A549 (cell line): ENCODE measurements around the gene MYRF. TPM values are rescaled to one million over a fixed set of nuclear protein-coding genes. Genes with fewer than 3 reads are reported as not detected.

Source experiments
- ATAC-seq, 2 experiments: fragments of 200-7000 bp in 1 of 2; fragments of >200 bp in 1 of 2; cut with Nextera tagmentation in 1 of 2; cut with Tn5 transposase in 1 of 2; 3 replicates each; pipeline versions ENCODE4 v1.8.0 to v1.9.1; 2018 to 2020; ENCODE audit warnings: mild to moderate bottlenecking in 1 of 2, moderate library complexity in 1 of 2
- CTCF ChIA-PET: fragments of 300-600 bp; sonication (Branson Sonifier 250); formaldehyde crosslinking; extraction: SDS; loops from one replicate; lab custom pipeline; 2021; ENCODE audit warnings: antibody characterized with exemption, inconsistent platforms; lab: Yijun Ruan, JAX
- POLR2A ChIA-PET: fragments of 350-600 bp; formaldehyde crosslinking; extraction: SDS; loops from one replicate; lab custom pipeline; 2021; ENCODE audit warnings: antibody characterized with exemption, inconsistent platforms; lab: Yijun Ruan, JAX
- DNase-seq, 2 experiments: peaks; one replicate each; pipeline versions ENCODE4 v3.0.0 to v3.0.0-alpha.2; 2011 to 2016; ENCODE audit warnings: low read depth in 1 of 2, low spot score in 1 of 2
- FAIRE-seq: peaks from 2 replicates; lab custom pipeline; 2011; peaks lifted over from hg19 to GRCh38; lab: Jason Lieb, UNC
- H3K27ac ChIP-seq, 2 experiments: fragments of >200 bp; sonication (Bioruptor Twin); formaldehyde crosslinking; 3 replicates each; pipeline ENCODE4 v1.5.1; 2016 to 2017
- H3K4me1 ChIP-seq: fragments of >200 bp; sonication (Bioruptor Twin); formaldehyde crosslinking; 3 replicates; pipeline ENCODE4 v1.6.1; 2016
- H3K4me2 ChIP-seq: fragments of >200 bp; sonication (Bioruptor Twin); formaldehyde crosslinking; 3 replicates; pipeline ENCODE4 v1.6.1; 2016
- H3K4me3 ChIP-seq: fragments of >200 bp; sonication (Bioruptor Twin); formaldehyde crosslinking; 3 replicates; pipeline ENCODE4 v1.5.1; 2016
- H3K9me3 ChIP-seq: fragments of >200 bp; sonication (Bioruptor Twin); formaldehyde crosslinking; 3 replicates; pipeline ENCODE4 v1.6.1; 2016
- ATOH8 ChIP-seq: fragments of 250-450 bp; sonication (Bioruptor Pico); IDR thresholded peaks from 2 replicates; pipeline ENCODE4 v1.5.0; 2020; ENCODE audit warnings: low read depth, mild to moderate bottlenecking, moderate library complexity
- CBX2 ChIP-seq: fragments of 200-600 bp; sonication (generic); IDR thresholded peaks from 2 replicates; pipeline ENCODE4 v1.6.1; 2016; ENCODE audit warnings: low read depth, mild to moderate bottlenecking, borderline replicate concordance
- CBX8 ChIP-seq: fragments of 200-600 bp; sonication (generic); IDR thresholded peaks from 2 replicates; pipeline ENCODE4 v1.6.1; 2016
- CEBPB ChIP-seq, 2 experiments: fragments of >200 bp in 1 of 2; sonication (Bioruptor Twin) in 1 of 2; formaldehyde crosslinking in 1 of 2; IDR thresholded peaks; 2 replicates each; pipeline ENCODE4 v1.6.1; 2012 to 2016
- EHF ChIP-seq: fragments of 250-450 bp; sonication (Bioruptor Pico); IDR thresholded peaks from 2 replicates; pipeline ENCODE4 v1.5.0; 2020; ENCODE audit warnings: mild to moderate bottlenecking
- EHMT2 ChIP-seq: fragments of 200-600 bp; sonication (generic); IDR thresholded peaks from 2 replicates; pipeline ENCODE4 v1.6.1; 2016; ENCODE audit warnings: antibody characterized with exemption, low read depth, mild to moderate bottlenecking, moderate library complexity
- ESRRA ChIP-seq: fragments of 150-350 bp; IDR thresholded peaks from 2 replicates; pipeline ENCODE4 v1.6.1; 2014; ENCODE audit warnings: mild to moderate bottlenecking, low read length, borderline replicate concordance
- FOXS1 ChIP-seq: fragments of 250-450 bp; sonication (Bioruptor Pico); IDR thresholded peaks from 2 replicates; pipeline ENCODE4 v1.5.0; 2020; ENCODE audit warnings: mild to moderate bottlenecking, moderate library complexity
- HDAC2 ChIP-seq: fragments of 200-600 bp; sonication (generic); IDR thresholded peaks from 2 replicates; pipeline ENCODE4 v1.6.1; 2016
- HEYL ChIP-seq: fragments of 250-450 bp; sonication (Bioruptor Pico); IDR thresholded peaks from 2 replicates; pipeline ENCODE4 v1.8.0; 2021; ENCODE audit warnings: mild to moderate bottlenecking, moderate library complexity
- HMGXB4 ChIP-seq: fragments of 250-450 bp; sonication (Bioruptor Pico); IDR thresholded peaks from 2 replicates; pipeline ENCODE4 v1.5.0; 2021; ENCODE audit warnings: mild to moderate bottlenecking, moderate library complexity, borderline replicate concordance
- HOXA7 ChIP-seq: fragments of 250-450 bp; sonication (Bioruptor Pico); IDR thresholded peaks from 2 replicates; pipeline ENCODE4 v1.5.0; 2020; ENCODE audit warnings: mild to moderate bottlenecking, moderate library complexity
- JUN ChIP-seq, 2 experiments: fragments of >200 bp; sonication (Bioruptor Twin); formaldehyde crosslinking; IDR thresholded peaks; 2 replicates in 1 of 2; 3 replicates in 1 of 2; pipeline ENCODE4 v1.6.1; 2016 to 2017
- MAX ChIP-seq: IDR thresholded peaks from 2 replicates; pipeline ENCODE4 v1.6.1; 2012
- MYC ChIP-seq: IDR thresholded peaks from 2 replicates; pipeline ENCODE4 v1.6.1; 2012; ENCODE audit warnings: mild to moderate bottlenecking, inconsistent platforms, low read length, improper control_type of control experiment, borderline replicate concordance
- NPAS2 ChIP-seq: fragments of 250-450 bp; sonication (Bioruptor Pico); IDR thresholded peaks from 2 replicates; pipeline ENCODE4 v1.8.0; 2022; ENCODE audit warnings: mild to moderate bottlenecking, moderate library complexity, borderline replicate concordance
- NR3C1 ChIP-seq: fragments of >200 bp; sonication (Bioruptor Twin); formaldehyde crosslinking; IDR thresholded peaks from 3 replicates; pipeline ENCODE4 v1.6.1; 2017
- PBX3 ChIP-seq: IDR thresholded peaks from 2 replicates; pipeline ENCODE4 v1.6.1; 2012
- POLR2AphosphoS2 ChIP-seq: conservative IDR thresholded peaks from 2 replicates; pipeline ENCODE4 v1.6.1; 2012; ENCODE audit warnings: low read length, improper control_type of control experiment, inconsistent platforms
- RAD21 ChIP-seq, 2 experiments: fragments of >200 bp in 1 of 2; sonication (Bioruptor Twin) in 1 of 2; formaldehyde crosslinking in 1 of 2; IDR thresholded peaks in 1 of 2; conservative IDR thresholded peaks in 1 of 2; 2 replicates in 1 of 2; 3 replicates in 1 of 2; pipeline ENCODE4 v1.6.1; 2012 to 2018; ENCODE audit warnings: inconsistent platforms in 1 of 2
- REST ChIP-seq: fragments of 200-600 bp; sonication (generic); IDR thresholded peaks from 2 replicates; pipeline ENCODE4 v1.6.1; 2016; ENCODE audit warnings: antibody characterized with exemption, mild to moderate bottlenecking, moderate library complexity
- SMC3 ChIP-seq: fragments of >200 bp; sonication (Bioruptor Twin); formaldehyde crosslinking; IDR thresholded peaks from 3 replicates; pipeline ENCODE4 v1.6.1; 2018; ENCODE audit warnings: inconsistent platforms
- SREBF2 ChIP-seq: fragments of 450-650 bp; IDR thresholded peaks from 2 replicates; pipeline ENCODE4 v1.6.1; 2014; ENCODE audit warnings: mild to moderate bottlenecking, moderate library complexity
- TFCP2L1 ChIP-seq: fragments of 250-450 bp; sonication (Bioruptor Pico); IDR thresholded peaks from 2 replicates; pipeline ENCODE4 v1.5.0; 2021; ENCODE audit warnings: mild to moderate bottlenecking
- WGBS: methylation state at CpG from one replicate; pipeline ENCODE4 v1.1.6; 2017; ENCODE audit errors: missing lambda C conversion rate; 5-methylcytosine and 5-hydroxymethylcytosine counted together
- polyA plus RNA-seq, 4 experiments: library from polyadenylated mRNA; depleted of rRNA in 3 of 4; stranded (reverse); fragments of >200 nt; fragmentation: RNase III in 1 of 4; extraction: RNeasy Plus Mini Kit Qiagen cat#74134 plus additional on column Dnase treatment in 1 of 4; gene quantifications; 2 replicates in 3 of 4; 3 replicates in 1 of 4; pipeline ENCODE4 v1.2.3, GENCODE V29; 2011 to 2017
- TF ChIP-seq, protein P1 (sequence below): fragments of >200 bp; sonication (Bioruptor Twin); formaldehyde crosslinking; IDR thresholded peaks from 3 replicates; pipeline ENCODE4 v1.5.1; 2016
- TF ChIP-seq, protein P2 (sequence below): fragments of >200 bp; sonication (Bioruptor Twin); formaldehyde crosslinking; IDR thresholded peaks from 2 replicates; pipeline ENCODE4 v1.6.1; 2016
- TF ChIP-seq, protein P3 (sequence below): fragments of 450-650 bp; IDR thresholded peaks from 2 replicates; pipeline ENCODE4 v1.6.1; 2014; ENCODE audit warnings: antibody characterized with exemption

MYRF gene
- polyA plus RNA-seq, 2 of the 4 experiments (the other 2 are of a cell fraction): 14.7 to 22.3 TPM

DNA sequence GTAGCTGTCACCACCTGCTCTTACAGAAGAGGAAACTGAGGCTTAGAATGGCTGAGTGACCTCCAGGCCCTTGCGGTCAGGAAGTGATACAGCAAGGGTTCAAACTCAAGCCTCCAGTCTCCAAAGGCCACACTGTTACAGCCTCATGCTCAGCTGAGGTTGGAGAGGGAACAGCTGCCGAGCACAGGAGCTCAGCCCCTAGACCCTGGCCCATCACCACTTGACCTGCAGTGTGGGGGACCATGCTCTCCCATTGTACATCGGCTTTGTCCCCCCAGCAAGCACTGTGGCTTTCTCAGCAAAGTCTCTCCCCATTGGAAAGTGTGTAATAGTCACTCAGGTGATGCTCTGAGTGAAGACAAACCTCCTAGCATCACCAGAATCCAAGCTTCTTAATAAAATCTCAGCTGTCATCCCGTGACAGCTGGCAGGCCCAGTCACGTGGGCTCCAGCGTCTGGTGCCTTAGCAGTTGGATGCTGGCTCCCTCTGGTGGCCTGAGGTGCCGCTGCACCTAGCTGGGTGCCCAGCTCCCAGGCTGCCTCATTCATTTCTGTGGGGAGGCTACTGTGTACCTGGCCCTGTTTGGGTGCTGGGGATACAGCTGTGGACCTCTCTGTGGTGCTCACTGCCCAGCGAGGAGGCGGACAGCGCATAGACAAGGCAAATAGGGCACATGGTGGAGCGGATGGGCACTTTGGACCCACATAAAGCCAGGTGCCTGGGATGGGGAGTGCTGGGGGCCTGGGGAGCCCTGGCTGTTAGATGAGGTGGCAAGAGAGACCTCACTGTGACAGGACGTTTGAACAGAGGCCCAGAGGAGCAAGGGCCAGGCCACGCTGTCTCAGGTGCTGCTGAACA, 19.1 kb upstream of the MYRF start:
- Histone ChIP-seq H3K9me3 (no peaks in the 10 kb centered on the region), H3K4me3 (no peak overlapping the region), H3K27ac (0 out of 6 replicates have a peak overlapping the region, but pooled peaks of 1 of the 2 experiments have one; percentile 41), H3K4me2 (no peak overlapping the region), H3K4me1 (peaks cover 27% of the 10 kb centered on the region)
- DNase-seq: peak; percentile 81 to 95
- FAIRE-seq: peak; percentile 89
- 23% methylated on average over 10 of the region's 13 CpGs for WGBS
- ChIA-PET POLR2A (interaction anchor here (0.5 to 0.7 kb wide), 2 partner anchors 33 to 148 kb away, joined by 3 read pairs; no protein-coding TSS in a partner anchor), CTCF (interaction anchor here (0.6 to 11.4 kb wide), 60 partner anchors 12 to 287 kb away, joined by 3 to 156 read pairs (median 5); partner anchors contain the start of genes DAGLA and MYRF)
- peak; percentile 69 to 89 for ATAC-seq
- TF ChIP-seq CBX8 (no peak), SMC3 (peak; percentile 90), EHMT2 (no peak), RAD21 (conservative IDR thresholded peaks at IDR 0.05 in 1 of 2, IDR thresholded peaks at IDR 0.05 in 1 of 2) (peak; percentile 93 to 97), HMGXB4 (CRISPR knock-in tag) (no peak), JUN (IDR thresholded peaks at IDR 0.05) (no peak), NR3C1 (no peak), FOXS1 (no peak), TFCP2L1 (CRISPR knock-in tag) (no peak), HDAC2 (no peak), PBX3 (0 out of 2 replicates have a peak, but pooled peaks have one; percentile 48), HEYL (CRISPR knock-in tag) (no peak), SREBF2 (no peak), HOXA7 (CRISPR knock-in tag) (no peak), CBX2 (no peak), ATOH8 (CRISPR knock-in tag) (no peak), POLR2AphosphoS2 (no peak), MAX (peak; percentile 77), MYC (no peak), REST (no peak), EHF (no peak), CEBPB (IDR thresholded peaks at IDR 0.05) (no peak), ESRRA (no peak), NPAS2 (CRISPR knock-in tag) (peak; percentile 64)
- TF ChIP-seq, protein P1, sequence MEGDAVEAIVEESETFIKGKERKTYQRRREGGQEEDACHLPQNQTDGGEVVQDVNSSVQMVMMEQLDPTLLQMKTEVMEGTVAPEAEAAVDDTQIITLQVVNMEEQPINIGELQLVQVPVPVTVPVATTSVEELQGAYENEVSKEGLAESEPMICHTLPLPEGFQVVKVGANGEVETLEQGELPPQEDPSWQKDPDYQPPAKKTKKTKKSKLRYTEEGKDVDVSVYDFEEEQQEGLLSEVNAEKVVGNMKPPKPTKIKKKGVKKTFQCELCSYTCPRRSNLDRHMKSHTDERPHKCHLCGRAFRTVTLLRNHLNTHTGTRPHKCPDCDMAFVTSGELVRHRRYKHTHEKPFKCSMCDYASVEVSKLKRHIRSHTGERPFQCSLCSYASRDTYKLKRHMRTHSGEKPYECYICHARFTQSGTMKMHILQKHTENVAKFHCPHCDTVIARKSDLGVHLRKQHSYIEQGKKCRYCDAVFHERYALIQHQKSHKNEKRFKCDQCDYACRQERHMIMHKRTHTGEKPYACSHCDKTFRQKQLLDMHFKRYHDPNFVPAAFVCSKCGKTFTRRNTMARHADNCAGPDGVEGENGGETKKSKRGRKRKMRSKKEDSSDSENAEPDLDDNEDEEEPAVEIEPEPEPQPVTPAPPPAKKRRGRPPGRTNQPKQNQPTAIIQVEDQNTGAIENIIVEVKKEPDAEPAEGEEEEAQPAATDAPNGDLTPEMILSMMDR: peak; percentile 94
- TF ChIP-seq, protein P2, sequence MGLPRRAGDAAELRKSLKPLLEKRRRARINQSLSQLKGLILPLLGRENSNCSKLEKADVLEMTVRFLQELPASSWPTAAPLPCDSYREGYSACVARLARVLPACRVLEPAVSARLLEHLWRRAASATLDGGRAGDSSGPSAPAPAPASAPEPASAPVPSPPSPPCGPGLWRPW: no peak
- TF ChIP-seq, protein P3, sequence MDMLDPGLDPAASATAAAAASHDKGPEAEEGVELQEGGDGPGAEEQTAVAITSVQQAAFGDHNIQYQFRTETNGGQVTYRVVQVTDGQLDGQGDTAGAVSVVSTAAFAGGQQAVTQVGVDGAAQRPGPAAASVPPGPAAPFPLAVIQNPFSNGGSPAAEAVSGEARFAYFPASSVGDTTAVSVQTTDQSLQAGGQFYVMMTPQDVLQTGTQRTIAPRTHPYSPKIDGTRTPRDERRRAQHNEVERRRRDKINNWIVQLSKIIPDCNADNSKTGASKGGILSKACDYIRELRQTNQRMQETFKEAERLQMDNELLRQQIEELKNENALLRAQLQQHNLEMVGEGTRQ: peak; percentile 98
